ENCODE measurements around the gene TRIM44.

DNA sequence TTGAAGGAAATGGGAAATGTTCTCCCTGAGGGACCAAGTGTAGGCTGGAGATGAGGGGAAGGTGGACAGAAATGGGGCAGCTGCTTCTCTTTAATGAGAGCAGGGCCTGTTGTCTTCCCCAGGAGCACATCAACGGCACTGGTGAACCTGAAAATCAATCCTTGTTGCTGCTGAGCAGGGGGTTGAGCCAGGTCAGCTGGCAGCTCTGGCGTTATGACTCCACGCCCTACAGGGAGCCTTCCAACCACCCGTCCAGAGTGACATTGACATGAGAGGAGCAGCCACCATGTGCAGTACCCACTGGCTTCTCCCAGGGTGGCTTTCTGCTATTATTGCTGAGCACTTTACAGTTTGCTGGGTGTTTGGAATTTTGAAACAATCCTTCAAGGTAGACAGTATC lies 164.4 kb downstream of the TRIM44 start:
- TF ChIP-seq, protein P1, sequence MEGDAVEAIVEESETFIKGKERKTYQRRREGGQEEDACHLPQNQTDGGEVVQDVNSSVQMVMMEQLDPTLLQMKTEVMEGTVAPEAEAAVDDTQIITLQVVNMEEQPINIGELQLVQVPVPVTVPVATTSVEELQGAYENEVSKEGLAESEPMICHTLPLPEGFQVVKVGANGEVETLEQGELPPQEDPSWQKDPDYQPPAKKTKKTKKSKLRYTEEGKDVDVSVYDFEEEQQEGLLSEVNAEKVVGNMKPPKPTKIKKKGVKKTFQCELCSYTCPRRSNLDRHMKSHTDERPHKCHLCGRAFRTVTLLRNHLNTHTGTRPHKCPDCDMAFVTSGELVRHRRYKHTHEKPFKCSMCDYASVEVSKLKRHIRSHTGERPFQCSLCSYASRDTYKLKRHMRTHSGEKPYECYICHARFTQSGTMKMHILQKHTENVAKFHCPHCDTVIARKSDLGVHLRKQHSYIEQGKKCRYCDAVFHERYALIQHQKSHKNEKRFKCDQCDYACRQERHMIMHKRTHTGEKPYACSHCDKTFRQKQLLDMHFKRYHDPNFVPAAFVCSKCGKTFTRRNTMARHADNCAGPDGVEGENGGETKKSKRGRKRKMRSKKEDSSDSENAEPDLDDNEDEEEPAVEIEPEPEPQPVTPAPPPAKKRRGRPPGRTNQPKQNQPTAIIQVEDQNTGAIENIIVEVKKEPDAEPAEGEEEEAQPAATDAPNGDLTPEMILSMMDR (IDR thresholded peaks at IDR 0.05): no peak
- no peak for TF ChIP-seq POLR2AphosphoS5 (IDR thresholded peaks at IDR 0.05)
- no peak for TF ChIP-seq POLR2A (IDR thresholded peaks at IDR 0.05)
